Tibial nerve (tissue), 4 donors: ENCODE data around the gene SENP1.

Experiments
- CTCF ChIP-seq, 5 experiments: fragments of 200-600 bp in 3 of 5; fragments of 450-650 bp in 2 of 5; sonication (generic) in 3 of 5; IDR thresholded peaks; one replicate each; pipeline ENCODE4 v1.5.1; 2016 to 2019; ENCODE audit warnings: antibody characterized with exemption in 5 of 5, mild to moderate bottlenecking in 3 of 5, moderate library complexity in 2 of 5
- EP300 ChIP-seq, 2 donors: sonication (generic); formaldehyde crosslinking; IDR thresholded peaks; one replicate each; pipeline ENCODE4 v1.6.1; 2017; ENCODE audit warnings: antibody characterized with exemption in 2 of 2, mild to moderate bottlenecking in 1 of 2

- TF ChIP-seq CTCF (IDR thresholded peaks at IDR 0.05) (no peak), EP300 (IDR thresholded peaks at IDR 0.05) (no peak)
These were observed 52.8 kb downstream of the SENP1 start for GRCh38 chr12:48053122-48053521.
